ENCODE data around the gene TRIO. TPM values are rescaled to one million over a fixed set of nuclear protein-coding genes. Genes with fewer than 3 reads are reported as not detected.

Gene TRIO
- total and polyA plus RNA-seq, 10 of the 15 experiments (the other 5 are each of a cell fraction or from before 2014, with no cell fraction given): 5.1 to 96.4 (median 44.6) TPM

- no peaks in the 10 kb centered on the region for H4K20me1 ChIP-seq (ENCODE audit: control insufficient read depth, insufficient read depth)
- DNase-seq (ENCODE audit: low read depth, low spot score) (no peak), FAIRE-seq (no peak), ATAC-seq (no peak)
- intact Hi-C loops (cut with micrococcal nuclease; ENCODE audit: unreplicated experiment) (no loop called here), in situ Hi-C loops (cut with MboI) (no loop called here)
- no peak overlapping the region for H3K4me2 ChIP-seq (ENCODE audit: control insufficient read depth, insufficient read depth)
- SMC1A ChIA-PET (ENCODE audit: uncharacterized antibody, unreplicated experiment): interaction anchor here (1.3 to 1.9 kb wide), 3 partner anchors 10 to 131 kb away, joined by 5 to 7 read pairs (median 7); no protein-coding TSS in a partner anchor
- H2AFZ ChIP-seq (ENCODE audit: control insufficient read depth, low read depth, low read length): no peak overlapping the region
- no peak overlapping the region for H3K9ac ChIP-seq (ENCODE audit: control insufficient read depth, insufficient read depth, low read length)
- no TSS peak for BruUV-seq (replicated peaks)
- no peaks in the 10 kb centered on the region for H3K27me3 ChIP-seq (replicated peaks in 1 of 2; ENCODE audit: control insufficient read depth in 2 of 2, insufficient read depth in 2 of 2, low read length in 1 of 2)
- CTCF ChIA-PET: interaction anchor here (1.1 to 1.4 kb wide), 2 partner anchors 13 to 45 kb away, joined by 3 to 4 read pairs; no protein-coding TSS in a partner anchor
- POLR2A ChIA-PET: interaction anchor here (1.4 kb wide), 1 partner anchor 10 kb away, joined by 6 read pairs; no protein-coding TSS in a partner anchor
- peaks cover 15% of the 10 kb centered on the region for H3K4me1 ChIP-seq (ENCODE audit: control insufficient read depth, insufficient read depth, low read length)
- H3K36me3 ChIP-seq (ENCODE audit: control insufficient read depth in 2 of 2, insufficient read depth in 2 of 2, low read length in 1 of 2): peaks cover 0 to 2% of the 10 kb centered on the region in 2 experiments; a peak in 2 of 4 replicates
- H3K4me3 ChIP-seq: no peak overlapping the region
- peaks cover 84% of the 10 kb centered on the region for H3K79me2 ChIP-seq (ENCODE audit: control insufficient read depth, insufficient read depth, low read length)
- 66% methylated on average over 8 of the region's 8 CpGs for WGBS (ENCODE audit: insufficient coverage, insufficient replicate concordance, low lambda C conversion rate, missing lambda C conversion rate)
- RAD21 ChIA-PET (ENCODE audit: unreplicated experiment): interaction anchor here (2.2 kb wide), 1 partner anchor 19 kb away, joined by 6 read pairs; no protein-coding TSS in a partner anchor
- H3K9me3 ChIP-seq (replicated peaks; ENCODE audit: control insufficient read depth, insufficient read depth, low read length): no peaks in the 10 kb centered on the region; the same call in 2 of the 3 replicates
- no peak overlapping the region for H3K27ac ChIP-seq (ENCODE audit: control insufficient read depth, insufficient read depth)
- TF ChIP-seq ZNF592 (IDR thresholded peaks at IDR 0.05): no peak
- TF ChIP-seq RAD51 (IDR thresholded peaks at IDR 0.05): no peak
- TF ChIP-seq HCFC1 (IDR thresholded peaks at IDR 0.05; ENCODE audit: low read length): no peak
- TF ChIP-seq BCL3 (IDR thresholded peaks at IDR 0.05; ENCODE audit: borderline replicate concordance, insufficient read depth, low read depth, low read length, poor library complexity, severe bottlenecking): no peak
- TF ChIP-seq PKNOX1 (IDR thresholded peaks at IDR 0.05): no peak
- TF ChIP-seq NR2C1 (IDR thresholded peaks at IDR 0.05): no peak
- no peak for TF ChIP-seq FOS (IDR thresholded peaks at IDR 0.05; ENCODE audit: borderline replicate concordance, extremely low read depth, insufficient read length)
- TF ChIP-seq SIX5 (IDR thresholded peaks at IDR 0.05; ENCODE audit: low read depth, low read length, severe bottlenecking): no peak
- TF ChIP-seq MEF2B (IDR thresholded peaks at IDR 0.05; ENCODE audit: partially characterized antibody, poor library complexity, severe bottlenecking): no peak
- TF ChIP-seq CUX1 (IDR thresholded peaks at IDR 0.05; ENCODE audit: insufficient replicate concordance, low read depth, low read length): no peak
Measured at GRCh38 chr5:14239404-14239803, 96.3 kb downstream of the TRIO start.
